ENCODE measurements around the gene SLCO2B1.

DNA sequence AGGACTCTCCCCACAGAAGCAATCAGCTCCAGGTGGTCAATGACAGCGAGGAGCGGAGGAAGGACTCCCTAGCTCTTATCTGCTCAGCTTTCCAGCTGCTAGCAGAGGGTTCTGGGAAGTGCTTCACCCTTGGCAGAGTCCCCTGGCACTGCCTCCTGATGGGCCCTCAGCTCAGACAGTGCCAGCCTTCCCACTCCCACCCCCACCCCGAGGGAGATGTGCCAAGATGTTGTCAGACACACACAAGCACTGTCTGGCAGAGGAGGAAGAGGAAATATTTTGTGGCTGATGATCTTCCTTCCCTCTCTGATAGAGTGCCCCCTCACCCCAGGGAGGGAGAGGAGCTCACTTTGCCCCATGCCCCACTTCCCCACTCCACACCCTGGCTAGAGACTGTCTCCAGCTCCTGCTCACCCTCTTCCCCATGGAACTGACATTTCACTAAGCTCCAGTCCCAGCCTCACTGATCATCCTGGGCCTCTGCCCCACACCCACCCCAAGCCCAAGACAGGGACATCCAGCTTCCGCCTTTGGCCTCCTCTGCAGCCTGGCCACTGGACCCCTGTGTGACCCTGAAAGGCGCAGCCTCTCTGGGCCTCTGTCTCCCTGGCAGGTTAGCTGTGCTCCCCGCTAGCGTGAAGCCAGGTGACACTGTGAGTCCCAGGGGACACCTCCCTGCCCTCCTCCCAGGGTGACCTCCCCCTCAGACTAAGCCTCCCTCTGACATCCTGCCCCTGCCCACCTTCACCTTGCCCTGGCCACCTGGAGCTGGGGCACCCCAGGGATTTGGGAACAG is 44.5 kb downstream of the SLCO2B1 start:
- TF ChIP-seq, protein P1, sequence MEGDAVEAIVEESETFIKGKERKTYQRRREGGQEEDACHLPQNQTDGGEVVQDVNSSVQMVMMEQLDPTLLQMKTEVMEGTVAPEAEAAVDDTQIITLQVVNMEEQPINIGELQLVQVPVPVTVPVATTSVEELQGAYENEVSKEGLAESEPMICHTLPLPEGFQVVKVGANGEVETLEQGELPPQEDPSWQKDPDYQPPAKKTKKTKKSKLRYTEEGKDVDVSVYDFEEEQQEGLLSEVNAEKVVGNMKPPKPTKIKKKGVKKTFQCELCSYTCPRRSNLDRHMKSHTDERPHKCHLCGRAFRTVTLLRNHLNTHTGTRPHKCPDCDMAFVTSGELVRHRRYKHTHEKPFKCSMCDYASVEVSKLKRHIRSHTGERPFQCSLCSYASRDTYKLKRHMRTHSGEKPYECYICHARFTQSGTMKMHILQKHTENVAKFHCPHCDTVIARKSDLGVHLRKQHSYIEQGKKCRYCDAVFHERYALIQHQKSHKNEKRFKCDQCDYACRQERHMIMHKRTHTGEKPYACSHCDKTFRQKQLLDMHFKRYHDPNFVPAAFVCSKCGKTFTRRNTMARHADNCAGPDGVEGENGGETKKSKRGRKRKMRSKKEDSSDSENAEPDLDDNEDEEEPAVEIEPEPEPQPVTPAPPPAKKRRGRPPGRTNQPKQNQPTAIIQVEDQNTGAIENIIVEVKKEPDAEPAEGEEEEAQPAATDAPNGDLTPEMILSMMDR (conservative IDR thresholded peaks at IDR 0.05; ENCODE audit: low read depth, low read length), result no peak
- TF ChIP-seq EZH2 (IDR thresholded peaks at IDR 0.05; ENCODE audit: borderline replicate concordance, low read depth, low read length, poor library complexity, severe bottlenecking), result no peak

Measured in A673 (cell line).